HG03460 (cell line): Measurements from ENCODE around the gene TMEM130.

ENCODE experiments used
- ATAC-seq: cut with Tn5 transposase; IDR thresholded peaks from one replicate; pipeline ENCODE4 v1.9.1; 2021; ENCODE audit not compliant: unreplicated experiment

TMEM130 gene

GRCh38 chr7:98869597-98870120 is at the start of gene TMEM130:
Gene TMEM130 (minus strand): TSS chr7:98870014. CDS start chr7:98869861, 153 bp downstream.
- no peak for ATAC-seq

- ATAC-seq, result no peak
Observed at GRCh38 chr7:98917331-98917730, 47.5 kb upstream of the TMEM130 start.

- ATAC-seq, result no peak
Observed at GRCh38 chr7:98913612-98914011, 43.8 kb upstream of the TMEM130 start.

GRCh38 chr7:98913026-98913425 is 43.2 kb upstream of the TMEM130 start:
- no peak for ATAC-seq

GRCh38 chr7:98911916-98912315 is 42.1 kb upstream of the TMEM130 start:
- ATAC-seq, result no peak

GRCh38 chr7:98910427-98910826 is 40.6 kb upstream of the TMEM130 start:
- no peak for ATAC-seq

GRCh38 chr7:98909487-98909886 is 39.7 kb upstream of the TMEM130 start:
- ATAC-seq, result no peak

- no peak for ATAC-seq
Observed at GRCh38 chr7:98908585-98908984, 38.8 kb upstream of the TMEM130 start.

- ATAC-seq, result no peak
Observed at GRCh38 chr7:98907570-98907969, 37.8 kb upstream of the TMEM130 start.

GRCh38 chr7:98903246-98903645 is 33.4 kb upstream of the TMEM130 start:
- ATAC-seq, result no peak

GRCh38 chr7:98902523-98902922 is 32.7 kb upstream of the TMEM130 start:
- no peak for ATAC-seq

- ATAC-seq, result no peak
Observed at GRCh38 chr7:98900815-98901214, 31.0 kb upstream of the TMEM130 start.

- ATAC-seq, result no peak
Observed at GRCh38 chr7:98899816-98900215, 30.0 kb upstream of the TMEM130 start.

- ATAC-seq, result no peak
Observed at GRCh38 chr7:98892609-98893008, 22.8 kb upstream of the TMEM130 start.

- no peak for ATAC-seq
Observed at GRCh38 chr7:98887038-98887437, 17.2 kb upstream of the TMEM130 start.

- no peak for ATAC-seq
Observed at GRCh38 chr7:98884416-98884815, 14.6 kb upstream of the TMEM130 start.

- no peak for ATAC-seq
Observed at GRCh38 chr7:98881561-98882315, 11.9 kb upstream of the TMEM130 start.

GRCh38 chr7:98880485-98880884 is 10.7 kb upstream of the TMEM130 start:
- ATAC-seq, result no peak

GRCh38 chr7:98879979-98880315 is 10.1 kb upstream of the TMEM130 start:
- ATAC-seq, result no peak

GRCh38 chr7:98879198-98879978 is 9.6 kb upstream of the TMEM130 start:
- peak; percentile 82 for ATAC-seq

GRCh38 chr7:98878365-98879197 is 8.8 kb upstream of the TMEM130 start, which contains the start of gene TRRAP:
Gene TRRAP (plus strand): TSS chr7:98878532. CDS start chr7:98881151, 2,619 bp downstream.
- peak; percentile 63 for ATAC-seq
